ENCODE measurements around the gene HOXB3.

The HOXB3 gene

GRCh38 chr17:48577330-48577945 is 12.6 kb downstream of the HOXB3 start (continued):
- TF ChIP-seq ZNF138 (tag by site-specific recombination; IDR thresholded peaks at IDR 0.05; ENCODE audit: borderline replicate concordance) (no peak), PRDM6 (tag by site-specific recombination; IDR thresholded peaks at IDR 0.05) (peak; percentile 100), ZNF830 (tag by site-specific recombination; IDR thresholded peaks at IDR 0.05; ENCODE audit: low read depth) (no peak), ZNF398 (tag by site-specific recombination; IDR thresholded peaks at IDR 0.05) (peak; percentile 93), ATF2 (tag by site-specific recombination; IDR thresholded peaks at IDR 0.05; ENCODE audit: low read depth) (no peak), ZNF2 (tag by site-specific recombination; IDR thresholded peaks at IDR 0.05) (peak; percentile 66), ZNF140 (tag by site-specific recombination; IDR thresholded peaks at IDR 0.05) (no peak), ZBTB20 (tag by site-specific recombination; IDR thresholded peaks at IDR 0.05) (no peak), GLIS1 (tag by site-specific recombination; IDR thresholded peaks at IDR 0.05) (peak; percentile 85), ZNF157 (tag by site-specific recombination; IDR thresholded peaks at IDR 0.05) (no peak), ZNF24 (tag by site-specific recombination; IDR thresholded peaks at IDR 0.05) (peak; percentile 94), ZSCAN4 (tag by site-specific recombination; IDR thresholded peaks at IDR 0.05) (peak; percentile 53; the same call in 1 of the 2 replicates), BCL11A (tag by site-specific recombination; IDR thresholded peaks at IDR 0.05; ENCODE audit: low read depth) (peak; percentile 86), ZNF211 (tag by site-specific recombination; IDR thresholded peaks at IDR 0.05; ENCODE audit: low read depth) (no peak), SCRT2 (tag by site-specific recombination; IDR thresholded peaks at IDR 0.05) (peak; percentile 35; the same call in 1 of the 2 replicates), ZNF350 (tag by site-specific recombination; IDR thresholded peaks at IDR 0.05) (no peak), ZNF792 (tag by site-specific recombination; IDR thresholded peaks at IDR 0.05) (no peak), ZNF214 (tag by site-specific recombination; IDR thresholded peaks at IDR 0.05; ENCODE audit: borderline replicate concordance) (no peak), ZBTB44 (tag by site-specific recombination; IDR thresholded peaks at IDR 0.05) (peak; percentile 87; the same call in 1 of the 2 replicates), ZNF670 (tag by site-specific recombination; IDR thresholded peaks at IDR 0.05; ENCODE audit: low read depth) (no peak), INSM2 (tag by site-specific recombination; IDR thresholded peaks at IDR 0.05) (peak; percentile 92), PBX3 (CRISPR knock-in tag; IDR thresholded peaks at IDR 0.05) (no peak), ZNF76 (tag by site-specific recombination; IDR thresholded peaks at IDR 0.05; ENCODE audit: borderline replicate concordance, low read depth) (peak; percentile 60; the same call in 1 of the 2 replicates), SALL2 (tag by site-specific recombination; IDR thresholded peaks at IDR 0.05; ENCODE audit: borderline replicate concordance) (no peak), SCRT1 (tag by site-specific recombination; IDR thresholded peaks at IDR 0.05; ENCODE audit: borderline replicate concordance) (no peak), ZNF184 (tag by site-specific recombination; IDR thresholded peaks at IDR 0.05) (peak; percentile 38; the same call in 1 of the 2 replicates)

Data from HEK293 (cell line).